ENCODE results near the gene SPSB3.
"Not testable (repeated sequence)": the region's sequence is repeated elsewhere in the genome, so short reads cannot be mapped to it uniquely, and the experiment has no call there.

SPSB3 gene

DNA sequence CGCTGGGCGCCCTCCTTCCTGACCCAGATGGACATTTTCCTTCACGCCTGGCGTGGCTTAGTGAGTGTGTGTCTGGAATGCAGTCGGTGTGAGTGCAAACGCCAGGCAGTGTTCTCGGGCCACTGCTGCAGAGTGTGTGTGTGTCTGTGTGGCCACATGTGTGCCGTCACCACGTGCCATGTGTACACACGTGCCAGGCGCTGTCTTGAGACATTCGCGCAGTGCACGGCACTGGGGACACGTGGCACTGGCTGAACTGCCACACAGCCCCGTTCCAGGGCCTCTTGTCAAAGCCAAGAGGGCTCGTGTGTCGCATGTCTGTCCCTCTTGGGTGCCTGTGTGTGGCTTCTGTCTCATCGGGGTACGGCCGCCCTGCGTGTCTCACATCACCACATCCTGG, 47.6 kb downstream of the SPSB3 start:
- no peak for DNase-seq

DNA sequence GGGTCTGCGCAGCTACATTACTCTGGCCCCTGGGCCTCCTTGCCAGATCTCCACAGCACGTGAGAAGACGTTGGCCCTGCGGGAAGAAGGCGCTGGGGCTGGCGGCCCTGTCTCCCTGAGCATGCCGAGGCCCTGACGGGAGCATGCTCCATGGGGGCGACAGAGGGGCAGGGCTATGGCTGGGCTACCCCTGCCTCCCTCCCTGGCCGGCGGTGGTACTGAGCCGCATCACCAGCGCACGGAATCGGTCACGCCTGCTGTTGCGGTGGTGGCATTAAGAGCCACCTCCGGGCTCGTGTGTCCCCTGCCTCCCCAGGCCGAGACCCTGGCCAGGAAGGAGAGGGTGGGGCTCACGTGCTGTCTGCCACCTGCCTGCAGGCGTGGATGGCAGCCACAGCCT, 48.2 kb downstream of the SPSB3 start:
- DNase-seq, result no peak

DNA sequence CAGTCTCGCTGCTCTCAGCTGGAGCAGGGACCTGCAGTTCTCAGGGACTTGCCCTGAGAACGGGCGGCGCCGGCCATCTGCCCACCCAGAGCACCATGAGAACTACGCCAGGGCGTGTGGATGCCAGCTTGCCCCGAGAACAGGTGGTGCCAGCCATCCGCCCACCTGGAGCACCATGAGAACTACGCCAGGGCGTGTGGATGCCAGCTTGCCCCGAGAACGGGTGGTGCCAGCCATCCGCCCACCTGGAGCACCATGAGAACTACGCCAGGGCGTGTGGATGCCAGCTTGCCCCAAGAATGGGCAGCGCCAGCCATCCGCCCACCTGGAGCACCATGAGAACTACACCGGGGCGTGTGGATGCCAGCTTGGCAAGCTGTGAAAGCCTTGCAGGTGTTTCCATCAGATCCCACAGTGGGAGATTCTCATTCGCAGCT, 49.8 kb downstream of the SPSB3 start:
- DNase-seq, result not testable (repeated sequence)

DNA sequence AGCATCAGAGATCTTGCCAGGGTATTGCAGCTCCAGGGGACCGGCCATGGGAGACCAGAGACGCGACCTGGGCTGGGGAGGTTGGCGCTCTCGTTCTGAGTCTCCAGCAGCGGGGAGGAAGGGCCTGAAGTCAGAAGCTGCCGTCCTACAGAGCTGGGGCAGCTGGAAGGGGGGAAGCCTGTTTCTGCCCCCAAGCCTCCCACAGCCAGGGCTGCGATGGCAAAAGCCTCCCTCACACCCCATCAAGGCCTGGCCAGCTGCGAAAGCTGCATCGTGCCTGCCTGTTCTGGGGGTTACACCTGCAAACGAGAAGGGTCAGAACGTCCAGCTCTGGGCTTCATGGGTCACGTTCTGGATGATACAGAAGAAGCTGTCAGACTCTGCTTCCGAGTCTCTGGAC, 50.3 kb downstream of the SPSB3 start:
- no peak for DNase-seq

DNA sequence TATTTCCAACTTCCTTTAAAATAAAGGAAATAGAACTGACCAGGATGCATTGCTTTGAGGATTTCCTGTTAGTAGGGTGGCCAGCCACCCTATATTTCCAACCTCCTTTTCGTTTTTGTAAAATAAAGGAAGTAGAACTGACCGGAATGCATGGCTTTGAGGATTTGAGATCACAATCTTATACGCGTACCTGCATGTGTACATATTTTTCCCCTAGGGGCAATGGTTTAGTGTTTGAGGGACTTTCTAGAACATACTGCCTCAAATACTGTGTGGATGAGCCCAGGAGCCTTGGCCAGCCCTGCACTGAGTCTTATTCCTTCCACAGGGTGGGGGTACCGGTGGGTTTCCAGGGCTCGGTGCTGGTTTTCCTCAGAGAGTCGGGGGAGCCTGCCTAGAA, 50.8 kb downstream of the SPSB3 start:
- DNase-seq, result no peak

DNA sequence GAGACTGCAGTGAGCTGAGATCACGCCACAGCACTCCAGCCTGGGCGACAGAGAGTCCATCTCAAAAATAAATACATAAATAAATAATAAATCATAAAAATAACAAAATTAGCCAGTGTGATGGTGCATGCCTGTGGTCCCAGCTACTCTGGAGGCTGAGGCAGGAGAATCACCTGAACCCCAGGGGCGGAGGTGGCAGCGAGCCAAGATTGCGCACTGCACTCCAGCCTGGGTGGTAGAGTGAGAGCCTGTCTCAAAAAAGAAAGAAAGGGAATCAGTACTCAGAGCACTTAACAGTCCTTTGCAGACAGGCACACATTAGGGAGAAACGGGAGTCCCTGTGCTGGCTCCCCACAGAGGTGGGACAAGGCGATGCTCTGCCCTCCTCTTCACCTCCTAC, 51.3 kb downstream of the SPSB3 start:
- no peak for DNase-seq

DNA sequence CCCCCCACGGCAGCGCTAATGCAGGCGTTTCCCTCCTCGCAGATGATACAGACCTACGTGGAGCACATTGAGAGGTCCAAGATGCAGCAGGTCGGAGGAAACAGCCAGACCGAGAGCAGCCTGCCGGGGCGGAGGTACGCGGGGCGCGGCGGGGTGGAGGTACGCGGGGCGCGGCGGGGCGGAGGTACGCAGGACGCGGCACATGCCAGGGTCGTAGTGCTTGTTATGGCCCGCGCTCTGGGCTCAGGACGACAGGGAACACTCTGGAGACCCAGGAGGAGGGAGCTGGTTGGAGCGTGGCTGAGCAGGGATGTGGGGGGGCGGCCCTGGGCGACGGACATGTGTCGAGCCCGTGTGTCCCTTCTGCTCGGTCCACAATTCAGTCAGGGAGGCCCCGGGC, 52.9 kb downstream of the SPSB3 start:
- DNase-seq, result no peak

DNA sequence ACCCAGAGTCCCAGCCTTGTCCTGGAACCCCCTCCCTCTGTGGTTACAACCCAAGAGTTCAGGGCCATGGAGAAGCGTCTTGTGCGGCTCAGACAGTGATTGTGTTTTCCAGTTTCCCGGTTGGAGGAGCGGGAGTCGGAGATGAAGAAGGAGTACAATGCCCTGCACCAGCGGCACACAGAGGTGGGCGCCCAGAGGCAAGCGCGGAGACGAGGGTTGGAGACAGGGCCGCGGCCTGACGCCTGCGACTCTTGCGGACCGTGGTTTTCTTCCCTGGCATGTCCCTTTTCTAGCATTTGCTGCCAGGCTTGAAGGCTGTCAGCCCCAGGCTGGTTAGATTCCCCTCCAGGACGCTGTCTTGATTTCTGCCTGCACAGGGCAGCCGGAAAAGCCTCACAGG, 53.3 kb downstream of the SPSB3 start:
- DNase-seq, result no peak

DNA sequence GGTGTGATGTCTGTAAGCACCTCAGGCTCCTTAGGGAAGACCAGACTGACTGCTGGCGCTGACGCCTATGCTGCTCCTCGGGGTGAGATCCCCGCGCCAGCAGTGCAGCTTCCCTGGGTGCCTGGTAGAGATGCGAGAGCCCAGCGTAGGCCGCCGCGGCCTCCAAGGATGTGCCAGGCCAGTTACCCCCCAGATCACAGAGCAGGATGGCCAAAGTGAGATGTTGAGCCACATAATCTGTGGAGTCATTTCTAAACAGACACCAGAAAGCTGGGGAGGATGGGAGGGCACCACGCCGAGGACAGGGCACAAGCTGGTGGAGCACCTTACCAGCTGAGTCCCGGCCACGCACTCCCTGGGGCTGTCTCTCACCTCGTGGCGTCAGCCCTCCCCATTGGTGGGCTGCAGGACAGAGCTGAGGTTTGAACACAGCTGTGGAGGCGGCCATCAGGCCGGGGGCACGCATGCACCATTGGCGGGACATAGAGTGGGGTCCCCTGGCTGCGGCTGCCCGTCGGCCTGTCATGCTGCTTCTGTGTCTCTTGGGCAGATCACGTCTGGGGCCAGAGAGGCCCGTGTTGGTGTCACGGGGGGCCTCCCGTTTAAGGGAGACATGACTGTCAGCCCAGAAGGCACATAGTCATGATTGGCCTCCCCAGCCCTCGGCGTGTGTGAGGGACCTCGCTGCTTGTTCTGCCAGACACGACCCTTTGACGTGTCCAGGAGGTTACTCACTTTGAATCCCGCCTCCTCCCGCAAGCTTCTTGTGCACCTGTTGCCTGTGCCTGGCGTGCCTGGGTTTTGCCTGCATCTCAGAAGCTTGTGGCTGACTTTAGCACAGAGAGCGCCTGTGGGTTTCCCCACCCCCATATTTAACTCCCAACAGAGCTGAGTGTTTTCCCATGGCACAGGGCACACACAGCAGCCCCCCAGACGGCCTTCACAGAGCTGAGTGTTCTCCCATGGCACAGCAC, 54.4 kb downstream of the SPSB3 start:
- DNase-seq, result no peak
